Measurements from ENCODE around the gene LZTR1. TPM values are rescaled to one million over a fixed set of nuclear protein-coding genes. Genes with fewer than 3 reads are reported as not detected.

Gene LZTR1
- total and polyA plus RNA-seq, 2 donors (not counting 3 experiments of a cell fraction or from before 2014, with no cell fraction given), result 56.6 to 86.8 TPM

DNA sequence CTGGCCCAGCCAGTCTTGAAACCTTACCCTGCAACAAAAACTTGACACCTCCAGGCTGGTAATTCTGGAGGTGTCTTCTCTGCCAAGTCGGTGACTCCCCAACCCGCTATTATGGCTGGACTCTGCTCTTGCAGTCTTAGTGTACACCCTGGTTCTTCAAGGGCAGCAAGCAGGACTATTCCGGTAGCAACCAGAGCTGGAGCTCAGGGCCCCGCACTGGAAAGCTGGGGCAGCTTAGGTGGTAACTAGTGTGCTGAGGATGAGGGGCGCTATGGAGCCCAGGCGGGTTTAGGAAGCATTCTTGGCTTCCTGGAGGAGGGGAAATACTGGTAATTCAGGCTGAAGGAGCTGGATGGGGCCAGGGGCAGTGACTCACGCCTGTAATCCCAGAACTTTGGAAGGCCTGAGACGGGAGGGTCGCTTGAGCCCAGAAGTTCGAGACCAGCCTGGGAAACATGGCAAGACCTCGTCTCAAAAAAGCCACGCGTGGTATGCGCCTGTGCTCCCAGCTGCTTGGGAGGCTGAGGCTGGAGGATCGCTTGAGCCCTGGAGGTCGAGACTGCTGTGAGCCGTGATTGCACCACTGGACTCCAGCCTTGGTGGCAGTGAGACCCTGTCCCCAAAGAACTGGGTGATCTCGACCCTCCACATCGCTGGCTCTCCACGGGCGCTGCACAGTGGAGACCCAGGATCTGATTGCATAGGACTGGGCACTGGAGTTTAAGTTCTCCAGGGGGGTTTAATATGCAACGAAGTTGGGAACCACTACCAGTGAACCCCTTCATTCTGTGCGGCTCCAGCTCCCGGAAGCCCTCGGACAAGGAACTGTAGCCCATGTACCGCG lies 25.6 kb upstream of the LZTR1 start:
- Histone ChIP-seq H3K27me3 (ENCODE audit: control insufficient read depth in 2 of 2, insufficient read depth in 2 of 2, low read length in 2 of 2) (peaks cover 0 to 5% of the 10 kb centered on the region in 2 experiments), H2AFZ (ENCODE audit: low read depth, low read length) (no peak overlapping the region), H3K27ac (ENCODE audit: insufficient read depth, low read depth, low read length) (no peak overlapping the region), H3K9me1 (replicated peaks; ENCODE audit: control insufficient read depth, extremely low read depth, insufficient read depth, low read length) (no peaks in the 10 kb centered on the region), H3K4me3 (replicated peaks in 1 of 3; ENCODE audit: insufficient read depth in 1 of 3, low read depth in 1 of 3, low read length in 3 of 3) (peak overlapping the region in 1 of 3 experiments; percentile 45), H3K79me2 (ENCODE audit: control insufficient read depth, insufficient read depth, low read length) (peaks cover 5% of the 10 kb centered on the region), H3K36me3 (ENCODE audit: control insufficient read depth in 2 of 2, extremely low read depth in 1 of 2, insufficient read depth in 2 of 2, low read length in 2 of 2) (peaks cover 5 to 12% of the 10 kb centered on the region in 2 experiments), H3K9me3 (replicated peaks; ENCODE audit: control insufficient read depth, insufficient read depth, low read length) (no peaks in the 10 kb centered on the region), H3K4me1 (ENCODE audit: control insufficient read depth, extremely low read depth, insufficient read depth, low read length) (peaks cover 10% of the 10 kb centered on the region), H4K20me1 (replicated peaks; ENCODE audit: control insufficient read depth, extremely low read depth, insufficient read depth, low read length) (no peaks in the 10 kb centered on the region), H3K4me2 (ENCODE audit: insufficient read depth, low read length) (peak overlapping the region; percentile 61), H3K9ac (replicated peaks; ENCODE audit: extremely low read depth, insufficient read depth, low read length) (no peak overlapping the region)
- BruUV-seq (replicated peaks), result no TSS peak
- intact Hi-C loops (cut with micrococcal nuclease) (loop anchor here (2.0 kb wide), 1 partner anchor 72 kb away; no protein-coding TSS in a partner anchor), dilution Hi-C loops (cut with MboI; ENCODE audit: extremely low pct_ligation_motif_present, low sequenced_read_pairs) (no loop called here)
- POLR2A ChIA-PET, result interaction anchor here (1.1 kb wide), 1 partner anchor 70 kb away, joined by 4 read pairs; no protein-coding TSS in a partner anchor
- TF ChIP-seq EZH2 (IDR thresholded peaks at IDR 0.05; ENCODE audit: borderline replicate concordance, low read depth, low read length, severe bottlenecking) (no peak), GATA2 (IDR thresholded peaks at IDR 0.05; ENCODE audit: insufficient read depth, insufficient read length, low read depth, low read length) (no peak), FOS (IDR thresholded peaks at IDR 0.05; ENCODE audit: borderline replicate concordance, insufficient read depth, low read length) (no peak), MYC (IDR thresholded peaks at IDR 0.05; ENCODE audit: low read depth, low read length) (no peak), POLR2AphosphoS5 (IDR thresholded peaks at IDR 0.05; ENCODE audit: insufficient read depth, low read depth, low read length) (no peak)
- no peak for DNase-seq (ENCODE audit: low read depth, low spot score)
- CTCF ChIA-PET, result interaction anchor here (0.8 to 4.1 kb wide), 4 partner anchors 11 to 71 kb away, joined by 3 to 27 read pairs (median 6); partner anchors contain the start of gene AIFM3
- FAIRE-seq, result peak; percentile 50

Data from endothelial cell of umbilical vein (primary cell).